ENCODE data around the gene REEP1.

- no peak for TF ChIP-seq EP300 (IDR thresholded peaks at IDR 0.05; ENCODE audit: borderline replicate concordance in 1 of 2, low read depth in 2 of 2, low read length in 2 of 2)
- TF ChIP-seq YY1 (IDR thresholded peaks at IDR 0.05; ENCODE audit: low read depth, low read length), result no peak
- no peak for TF ChIP-seq POLR2A (IDR thresholded peaks at IDR 0.05; ENCODE audit: control extremely low read depth in 1 of 2, low read depth in 2 of 2, low read length in 2 of 2)
- no peak for TF ChIP-seq RNF2 (IDR thresholded peaks at IDR 0.05; ENCODE audit: borderline replicate concordance, low read depth, low read length, missing control alignments, poor library complexity, severe bottlenecking)
- no peak for TF ChIP-seq CTCF (IDR thresholded peaks at IDR 0.05; ENCODE audit: control extremely low read depth in 1 of 3, insufficient read depth in 1 of 3, low read depth in 1 of 3, low read length in 3 of 3)
- TF ChIP-seq JUN (IDR thresholded peaks at IDR 0.05; ENCODE audit: low read depth, low read length), result no peak
Measured at GRCh38 chr2:86271248-86271647, 66.2 kb downstream of the REEP1 start.

Measured in H1 (cell line).